GOT3 (cell line): ENCODE measurements around the gene NYNRIN.

Experiments
- DNase-seq: peaks from one replicate; lab custom pipeline; 2025; ENCODE audit warnings: mixed read lengths; lab: John Stamatoyannopoulos, UW

Gene NYNRIN

GRCh38 chr14:24415421-24416253 lies 16.8 kb downstream of the NYNRIN start:
- no peak for DNase-seq

- no peak for DNase-seq
These were observed 17.6 kb downstream of the NYNRIN start for GRCh38 chr14:24416254-24416931.

- no peak for DNase-seq
These were observed 18.3 kb downstream of the NYNRIN start for GRCh38 chr14:24416932-24417619.

- DNase-seq, result no peak
These were observed 19.2 kb downstream of the NYNRIN start for GRCh38 chr14:24417832-24418491.

GRCh38 chr14:24418492-24418873 lies 19.7 kb downstream of the NYNRIN start:
- DNase-seq, result no peak

GRCh38 chr14:24422261-24422660 lies 23.5 kb downstream of the NYNRIN start:
- DNase-seq, result no peak

- DNase-seq, result no peak
These were observed 24.1 kb downstream of the NYNRIN start for GRCh38 chr14:24422694-24423601.

GRCh38 chr14:24425704-24426103 lies 26.9 kb downstream of the NYNRIN start:
- no peak for DNase-seq

GRCh38 chr14:24426150-24426911 lies 27.5 kb downstream of the NYNRIN start:
- DNase-seq, result no peak

GRCh38 chr14:24426912-24427536 lies 28.2 kb downstream of the NYNRIN start:
- no peak for DNase-seq

- no peak for DNase-seq
These were observed 29.0 kb downstream of the NYNRIN start for GRCh38 chr14:24427537-24428508.

GRCh38 chr14:24428628-24429394 lies 30.0 kb downstream of the NYNRIN start:
- DNase-seq, result no peak

GRCh38 chr14:24429395-24430142 lies 30.8 kb downstream of the NYNRIN start, which contains the start of the genes CBLN3 and KHNYN:
CBLN3 (minus strand) TSS chr14:24429668; CDS start chr14:24429054, 614 bp downstream.
KHNYN (plus strand) TSS chr14:24429954; CDS start chr14:24430731, 777 bp downstream.
- DNase-seq, result peak; percentile 49

GRCh38 chr14:24430143-24430681 lies 31.4 kb downstream of the NYNRIN start:
- DNase-seq, result peak; percentile 49

GRCh38 chr14:24430682-24431568 lies 32.1 kb downstream of the NYNRIN start:
- DNase-seq, result no peak
